Transverse colon (tissue), 4 donors: ENCODE measurements around the gene C16orf92.

Experiments
- CTCF ChIP-seq, 5 experiments: fragments of 200-600 bp in 3 of 5; fragments of 450-650 bp in 2 of 5; sonication (generic) in 3 of 5; IDR thresholded peaks; 1 replicate in 2 of 5; 2 replicates in 3 of 5; pipeline ENCODE4 v1.5.1; 2016 to 2017; ENCODE audit warnings: antibody characterized with exemption in 5 of 5, inconsistent platforms in 3 of 5, mild to moderate bottlenecking in 2 of 5, moderate library complexity in 1 of 5
- EP300 ChIP-seq: sonication (generic); formaldehyde crosslinking; IDR thresholded peaks from one replicate; pipeline ENCODE4 v1.6.1; 2017; ENCODE audit warnings: antibody characterized with exemption, low read depth
- POLR2A ChIP-seq: fragments of 450-650 bp; IDR thresholded peaks from one replicate; pipeline ENCODE4 v1.6.1; 2016; ENCODE audit warnings: antibody characterized with exemption, mild to moderate bottlenecking, moderate library complexity
- POLR2AphosphoS5 ChIP-seq, 3 donors: sonication (generic); formaldehyde crosslinking; IDR thresholded peaks; one replicate each; pipeline ENCODE4 v1.6.1; 2016; ENCODE audit warnings: antibody characterized with exemption in 3 of 3

- TF ChIP-seq CTCF (IDR thresholded peaks at IDR 0.05) (peak; percentile 29 to 57 (median 36)), POLR2A (no peak), POLR2AphosphoS5 (IDR thresholded peaks at IDR 0.05) (no peak), EP300 (no peak)
These were observed 46.0 kb downstream of the C16orf92 start for GRCh38 chr16:30068750-30069610.
